GM18867 (cell line): ENCODE measurements around the gene SPINT3.

Source experiments
- ATAC-seq: cut with Tn5 transposase; IDR thresholded peaks from one replicate; pipeline ENCODE4 v1.9.1; 2021; ENCODE audit warnings: mild to moderate bottlenecking, moderate library complexity; ENCODE audit not compliant: unreplicated experiment

SPINT3 gene

DNA sequence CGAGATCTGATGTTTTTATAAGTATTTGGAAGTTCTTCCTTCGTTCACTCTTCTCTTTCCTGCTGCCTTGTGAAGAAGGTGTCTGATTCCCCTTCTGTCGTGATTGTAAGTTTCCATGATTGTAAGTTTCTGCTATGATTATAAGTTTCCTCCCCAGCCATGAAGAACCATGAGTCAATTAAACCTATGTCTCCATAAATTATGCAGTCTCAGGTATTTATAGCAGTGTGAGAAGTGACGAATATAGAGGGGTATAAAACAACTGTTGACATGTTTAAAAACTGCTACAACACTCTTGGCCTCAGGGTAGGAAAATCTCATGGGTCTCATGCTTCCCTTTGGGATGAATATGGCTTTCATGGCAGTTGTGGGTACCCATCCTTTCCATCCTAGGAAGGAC, 51.7 kb downstream of the SPINT3 start:
- no peak for ATAC-seq

DNA sequence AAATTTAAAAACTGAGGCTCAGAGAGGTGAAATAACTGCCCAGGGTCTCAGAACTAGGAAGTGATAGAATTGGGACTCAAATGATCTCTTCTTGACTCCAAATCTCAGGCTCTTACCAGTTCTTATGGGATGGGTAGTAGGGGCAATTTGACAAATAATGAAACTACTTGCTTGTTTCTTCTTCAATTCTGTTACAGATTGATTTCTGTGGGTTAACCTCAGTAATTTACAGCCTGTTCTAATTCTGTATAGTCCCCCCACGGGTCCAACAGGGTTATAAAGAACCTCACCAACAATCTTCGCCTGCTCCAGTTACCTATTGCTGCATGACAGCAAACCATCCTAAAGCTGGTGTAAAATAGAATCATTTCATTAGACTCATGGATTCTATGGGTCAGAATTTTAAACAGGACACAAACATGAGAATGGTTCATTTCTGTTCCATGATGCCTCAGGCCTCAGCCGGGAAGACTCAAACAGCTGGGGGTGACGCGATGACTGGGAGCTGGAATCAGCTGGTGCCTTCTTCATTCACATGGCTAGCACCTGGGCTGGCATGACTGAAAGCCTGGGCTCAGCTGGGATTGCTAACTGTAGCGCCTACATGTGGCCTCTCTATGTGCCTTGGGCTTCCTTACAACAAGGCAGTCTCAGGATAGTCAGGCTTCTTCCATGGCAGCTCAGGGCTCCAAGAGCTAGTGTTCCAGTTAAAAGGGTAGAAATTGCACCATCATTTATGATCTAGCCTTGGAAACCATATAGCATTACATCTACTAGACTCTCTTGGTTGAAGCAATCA, 52.5 kb downstream of the SPINT3 start:
- ATAC-seq: no peak
